GM18511 (cell line): ENCODE results near the gene OSBPL3.

Experiments
- ATAC-seq: cut with Tn5 transposase; IDR thresholded peaks from one replicate; pipeline ENCODE4 v1.9.1; 2021; ENCODE audit warnings: mild to moderate bottlenecking, moderate library complexity; ENCODE audit not compliant: unreplicated experiment

The OSBPL3 gene

DNA sequence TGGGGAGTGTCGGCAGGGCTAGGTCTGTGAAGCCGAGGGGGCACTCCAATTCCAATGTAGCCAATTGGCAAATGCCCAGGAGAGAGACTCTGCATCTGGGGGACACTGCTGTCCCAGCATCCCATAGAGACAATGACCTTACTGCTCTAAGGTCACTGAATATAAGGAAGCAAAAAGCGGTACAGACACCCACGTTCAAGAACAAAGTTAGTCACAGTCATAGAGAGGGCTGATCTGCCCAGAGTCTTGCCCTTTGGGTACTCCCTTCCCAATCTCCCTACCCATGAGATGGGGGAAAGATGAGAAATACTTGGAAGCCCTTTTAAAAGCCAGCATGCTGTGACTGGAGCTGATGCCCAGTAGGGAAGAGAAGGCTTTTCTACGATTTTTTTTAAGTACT, 146.4 kb downstream of the OSBPL3 start:
- no peak for ATAC-seq

- ATAC-seq, result no peak
Observed at GRCh38 chr7:24831240-24831639, 148.7 kb downstream of the OSBPL3 start.

DNA sequence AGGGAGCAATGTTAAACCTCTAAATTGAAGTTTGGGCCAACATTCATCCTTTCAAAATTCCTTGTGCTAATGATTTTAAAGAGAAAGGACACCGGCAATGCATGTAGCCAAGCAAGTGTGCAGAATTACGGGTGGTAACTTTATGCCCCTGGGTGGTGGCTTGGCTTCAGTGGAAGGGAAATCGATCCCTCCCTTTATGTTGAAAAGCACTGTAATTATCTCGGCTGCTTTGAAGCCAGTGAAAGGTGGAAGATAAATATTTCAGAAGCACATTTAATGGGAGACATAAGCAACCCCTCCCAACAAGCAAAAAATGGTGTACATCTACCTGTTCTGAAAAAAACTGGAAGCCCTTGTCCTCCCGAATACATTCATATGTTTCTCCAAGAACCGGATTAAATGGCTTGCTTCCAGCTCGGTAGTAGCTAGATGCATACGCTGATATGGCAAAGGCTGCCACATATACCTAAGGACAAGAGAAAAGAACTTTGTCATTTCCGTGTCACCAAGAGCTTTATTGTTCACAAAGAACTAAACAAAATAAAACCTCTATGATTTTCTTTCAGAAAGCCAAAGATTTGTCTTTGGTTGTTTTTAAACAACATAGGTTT, 149.4 kb downstream of the OSBPL3 start:
- ATAC-seq, result no peak

DNA sequence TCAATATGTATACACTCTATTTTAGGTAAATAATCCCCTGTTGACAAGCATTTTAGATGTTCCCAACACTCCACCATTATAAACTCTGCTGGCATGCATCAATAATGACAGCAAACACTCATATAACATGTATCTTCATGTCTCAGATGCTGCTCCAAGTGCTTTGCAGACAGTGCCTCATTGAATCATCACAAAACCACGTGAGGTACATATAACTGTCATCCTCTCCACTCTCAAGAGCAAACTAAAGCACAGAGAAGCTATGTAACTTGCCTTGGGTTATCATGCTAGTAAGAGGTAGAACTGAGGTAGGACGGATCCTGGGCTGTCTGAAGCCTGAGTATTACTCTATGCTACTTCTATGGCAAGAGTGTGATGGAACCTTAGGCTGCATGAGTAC, 150.2 kb downstream of the OSBPL3 start:
- ATAC-seq, result no peak

- no peak for ATAC-seq
Observed at GRCh38 chr7:24828891-24829661, 150.9 kb downstream of the OSBPL3 start.

- no peak for ATAC-seq
Observed at GRCh38 chr7:24827589-24827988, 152.4 kb downstream of the OSBPL3 start.

DNA sequence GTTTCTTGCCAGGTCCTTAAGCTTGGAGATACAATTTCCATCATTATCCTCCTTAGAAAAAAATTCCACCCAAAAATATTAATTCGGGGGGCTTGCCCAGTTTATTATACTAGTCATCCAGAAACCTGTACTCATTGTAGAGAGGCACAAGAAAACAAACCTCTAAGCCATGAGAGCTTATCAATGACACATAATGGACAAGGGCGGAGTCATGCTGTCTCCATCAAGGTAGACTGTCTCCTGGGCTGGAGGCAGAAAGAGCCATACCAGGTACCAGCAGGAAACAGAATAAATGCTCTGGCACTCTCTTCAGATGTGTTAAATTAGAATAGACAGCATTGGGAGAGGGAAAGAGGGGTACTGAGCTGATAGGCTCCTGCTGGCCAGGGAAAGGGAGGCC, 153.0 kb downstream of the OSBPL3 start:
- no peak for ATAC-seq

GRCh38 chr7:24826662-24827020, 153.3 kb downstream of the OSBPL3 start:
- no peak for ATAC-seq

GRCh38 chr7:24825931-24826661, 153.9 kb downstream of the OSBPL3 start:
- no peak for ATAC-seq

GRCh38 chr7:24825381-24825794, 154.6 kb downstream of the OSBPL3 start:
- no peak for ATAC-seq

- no peak for ATAC-seq
Observed at GRCh38 chr7:24824896-24825295, 155.1 kb downstream of the OSBPL3 start.

DNA sequence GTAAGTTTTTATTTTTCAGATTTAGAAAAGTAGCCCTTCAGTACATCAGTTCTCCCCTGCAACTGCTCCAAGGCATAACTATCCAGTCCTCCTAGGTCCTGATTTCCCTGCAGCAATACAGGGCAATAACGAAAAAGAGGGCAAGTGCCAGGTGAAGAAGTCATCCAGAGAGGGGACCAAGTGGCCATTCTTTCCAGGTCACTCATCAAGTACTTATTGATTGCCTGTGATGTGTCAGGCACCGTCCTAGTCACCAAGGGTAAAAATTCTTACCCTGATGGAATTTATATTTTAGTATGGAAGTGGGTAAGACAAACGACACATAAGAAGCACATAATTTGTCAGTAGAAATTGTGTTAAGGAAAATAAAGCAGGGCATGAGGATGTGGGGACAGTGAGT, 155.6 kb downstream of the OSBPL3 start:
- no peak for ATAC-seq

DNA sequence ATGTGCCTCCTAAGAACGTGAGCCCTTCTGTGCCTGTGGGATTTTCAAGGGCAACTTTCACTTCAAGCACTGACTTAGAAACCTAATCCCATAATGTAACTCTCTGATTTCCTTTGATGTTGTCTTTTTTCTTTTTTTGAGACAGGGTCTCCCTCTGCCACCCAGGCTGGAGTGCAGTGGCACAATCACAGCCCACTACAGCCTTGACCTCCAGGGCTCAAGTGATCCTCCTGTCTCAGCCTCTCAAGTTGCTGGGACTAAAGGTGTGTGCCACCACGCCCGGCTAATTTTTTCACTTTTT, 158.3 kb downstream of the OSBPL3 start:
- ATAC-seq, result no peak

GRCh38 chr7:24821045-24821753, 158.8 kb downstream of the OSBPL3 start:
- ATAC-seq, result peak; percentile 88

DNA sequence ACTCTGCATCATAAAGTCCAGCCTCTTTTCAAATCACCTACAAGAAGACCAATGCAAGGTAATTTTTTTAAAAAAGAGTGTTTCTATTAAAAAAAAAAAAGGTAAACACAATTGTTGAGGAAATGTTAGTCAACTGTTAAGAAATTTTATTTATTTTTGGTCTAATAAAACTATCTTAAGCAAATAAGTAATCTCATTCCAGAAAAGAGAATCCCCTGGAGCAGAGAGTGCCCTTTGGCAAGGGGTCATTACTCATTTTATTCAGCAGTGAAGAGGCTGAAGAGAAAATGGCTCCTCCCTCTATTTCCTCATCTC, 159.3 kb downstream of the OSBPL3 start:
- ATAC-seq, result no peak

- peak; percentile 64 for ATAC-seq
Observed at GRCh38 chr7:24819916-24820689, 159.9 kb downstream of the OSBPL3 start.

DNA sequence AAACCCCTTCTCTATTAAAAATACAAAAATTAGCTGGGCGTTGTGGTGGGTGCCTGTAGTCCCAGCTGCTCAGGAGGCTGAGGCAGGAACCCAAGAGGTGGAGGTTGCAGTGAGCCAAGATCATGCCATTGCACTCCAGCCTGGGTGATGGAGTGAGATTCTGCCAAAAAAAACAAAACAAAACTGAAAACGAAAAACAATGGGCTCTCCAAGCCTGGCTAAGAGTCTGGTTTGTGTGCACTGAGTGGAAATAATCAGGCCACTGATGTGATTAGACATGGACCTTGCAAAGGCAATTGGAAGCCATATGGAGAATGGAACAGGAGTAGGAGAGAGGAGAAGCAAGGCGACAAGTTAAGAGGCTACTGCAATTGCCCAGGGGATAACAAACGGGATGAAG, 162.6 kb downstream of the OSBPL3 start:
- no peak for ATAC-seq

- ATAC-seq, result no peak
Observed at GRCh38 chr7:24816868-24817267, 163.1 kb downstream of the OSBPL3 start.

DNA sequence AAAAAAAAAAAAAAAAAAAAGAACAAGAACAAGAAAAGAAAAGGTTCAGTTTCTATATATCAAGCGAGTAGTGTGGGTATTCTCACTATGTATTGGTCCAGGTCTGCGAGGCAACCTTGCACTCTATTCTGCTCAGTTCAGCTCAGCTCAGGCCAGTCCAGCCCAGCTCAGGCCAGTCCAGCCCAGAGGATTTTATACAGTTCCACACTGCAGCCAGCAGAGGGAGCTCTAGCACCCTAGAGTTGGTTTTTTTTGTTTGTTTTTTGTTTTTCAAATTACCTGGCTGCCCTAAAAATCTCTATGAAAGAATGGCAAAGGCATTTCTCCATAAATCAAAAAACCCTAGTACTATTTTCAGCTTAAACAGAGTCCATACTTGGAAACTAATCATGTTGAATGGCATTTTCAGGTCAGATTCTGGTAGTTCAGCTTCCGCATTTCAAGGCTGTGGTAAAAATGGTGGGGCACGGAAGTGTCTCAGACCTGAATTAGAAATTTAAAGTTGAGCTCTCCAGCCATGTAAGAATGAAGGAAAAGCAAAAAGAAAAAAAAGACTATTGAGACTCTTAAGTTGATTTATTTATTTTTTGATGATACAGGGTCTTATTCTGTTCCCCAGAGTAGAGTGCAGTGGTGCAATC, 167.6 kb downstream of the OSBPL3 start:
- no peak for ATAC-seq

DNA sequence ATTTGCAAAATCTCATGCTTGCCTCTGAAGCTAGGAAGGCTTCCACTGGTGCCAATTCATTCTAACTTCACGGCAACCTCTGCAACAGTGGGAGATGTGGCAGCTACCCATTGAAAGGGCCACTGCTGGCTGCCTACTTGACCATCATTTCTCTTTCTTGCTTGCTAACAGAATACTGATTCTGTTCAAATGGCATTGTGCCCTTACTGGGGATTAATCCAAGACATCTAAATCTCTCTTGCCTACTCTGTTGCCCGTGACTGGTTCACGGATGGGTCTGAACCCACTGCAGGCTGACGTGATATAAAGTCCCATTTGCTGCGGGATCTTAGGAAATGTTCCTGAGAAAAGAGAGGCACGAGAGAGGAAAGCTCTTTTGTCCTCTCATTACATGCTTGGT, 171.5 kb downstream of the OSBPL3 start:
- no peak for ATAC-seq

DNA sequence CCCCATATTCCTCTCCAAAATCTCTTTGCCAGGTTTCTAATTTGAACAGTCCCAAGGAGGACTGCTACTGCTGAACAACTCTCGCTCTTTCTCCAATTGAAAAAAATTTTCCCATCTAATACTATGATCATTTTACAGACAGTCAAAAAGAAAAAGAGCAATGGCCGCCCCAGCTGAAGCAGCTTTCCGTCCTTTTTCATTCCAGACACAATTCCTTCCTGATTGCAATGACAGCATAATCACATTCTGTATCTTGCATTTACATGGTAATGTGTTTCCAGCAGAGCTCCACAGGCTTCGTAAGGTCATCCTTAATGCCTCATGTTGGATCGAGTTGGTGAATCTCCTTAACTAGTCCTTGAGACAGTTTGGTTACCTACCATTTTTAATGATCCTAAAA, 177.7 kb downstream of the OSBPL3 start:
- ATAC-seq, result no peak
